H9 (cell line): ENCODE results near the gene PEX5. TPM values are rescaled to one million over a fixed set of nuclear protein-coding genes. Genes with fewer than 3 reads are reported as not detected.

Source experiments
- DNase-seq: peaks from one replicate; pipeline ENCODE4 v3.0.0-alpha.2; 2017
- H2AFZ ChIP-seq: one replicate; pipeline ENCODE4 v1.6.1; 2013; ENCODE audit warnings: mild to moderate bottlenecking, low read length, control low read depth, moderate library complexity
- H2AK5ac ChIP-seq: 2 replicates; pipeline ENCODE4 v1.6.1; 2013; ENCODE audit warnings: low read length, control low read depth, mixed read lengths; ENCODE audit not compliant: insufficient read length
- H2BK120ac ChIP-seq: one replicate; pipeline ENCODE4 v1.6.1; 2013; ENCODE audit warnings: low read depth, mild to moderate bottlenecking, low read length, control low read depth, inconsistent platforms; ENCODE audit not compliant: poor library complexity, severe bottlenecking
- H2BK12ac ChIP-seq: 2 replicates; pipeline ENCODE4 v1.6.1; 2013; ENCODE audit warnings: low read length, control low read depth, mixed read lengths, low read depth; ENCODE audit not compliant: insufficient read length
- H2BK15ac ChIP-seq: 2 replicates; pipeline ENCODE4 v1.6.1; 2013; ENCODE audit warnings: low read depth, low read length, control low read depth
- H2BK20ac ChIP-seq: one replicate; pipeline ENCODE4 v1.6.1; 2013; ENCODE audit warnings: low read depth, mild to moderate bottlenecking, low read length, control low read depth, inconsistent platforms; ENCODE audit not compliant: poor library complexity, severe bottlenecking
- H2BK5ac ChIP-seq: 2 replicates; pipeline ENCODE4 v1.6.1; 2013; ENCODE audit warnings: low read length, control low read depth, mixed read lengths; ENCODE audit not compliant: insufficient read length
- H3K14ac ChIP-seq: 2 replicates; pipeline ENCODE4 v1.6.1; 2013; ENCODE audit warnings: low read length, control low read depth; ENCODE audit not compliant: insufficient read depth
- H3K18ac ChIP-seq: 2 replicates; pipeline ENCODE4 v1.6.1; 2013; ENCODE audit warnings: low read depth, mild to moderate bottlenecking, mixed read lengths, low read length, control low read depth; ENCODE audit not compliant: insufficient read length
- H3K23ac ChIP-seq: 2 replicates; pipeline ENCODE4 v1.6.1; 2013; ENCODE audit warnings: low read length, control low read depth, mixed read lengths, low read depth; ENCODE audit not compliant: insufficient read length
- H3K23me2 ChIP-seq: 2 replicates; pipeline ENCODE4 v1.6.1; 2013; ENCODE audit warnings: low read depth, mild to moderate bottlenecking, mixed read lengths, low read length, control low read depth; ENCODE audit not compliant: insufficient read length, poor library complexity, severe bottlenecking
- H3K27ac ChIP-seq: 2 replicates; pipeline ENCODE4 v1.5.1; 2013; ENCODE audit warnings: low read length, control low read depth, mixed read lengths, low read depth; ENCODE audit not compliant: insufficient read length
- H3K27me3 ChIP-seq: 2 replicates; pipeline ENCODE4 v1.6.1; 2013; ENCODE audit warnings: low read length, control low read depth, inconsistent platforms; ENCODE audit not compliant: insufficient read depth
- H3K4ac ChIP-seq: 2 replicates; pipeline ENCODE4 v1.6.1; 2013; ENCODE audit warnings: low read depth, mild to moderate bottlenecking, control low read depth, inconsistent platforms, low read length, moderate library complexity
- H3K4me1 ChIP-seq: 2 replicates; pipeline ENCODE4 v1.6.1; 2013; ENCODE audit warnings: low read length, control low read depth, inconsistent platforms; ENCODE audit not compliant: insufficient read depth
- H3K4me2 ChIP-seq: 2 replicates; pipeline ENCODE4 v1.6.1; 2013; ENCODE audit warnings: low read length, control low read depth, mixed read lengths; ENCODE audit not compliant: insufficient read length, insufficient read depth
- H3K56ac ChIP-seq: 2 replicates; pipeline ENCODE4 v1.6.1; 2013; ENCODE audit warnings: low read depth, mild to moderate bottlenecking, mixed read lengths, low read length, control low read depth; ENCODE audit not compliant: insufficient read length
- H3K79me1 ChIP-seq: 2 replicates; pipeline ENCODE4 v1.6.1; 2013; ENCODE audit warnings: low read depth, mild to moderate bottlenecking, moderate library complexity, low read length, control low read depth, inconsistent platforms; ENCODE audit not compliant: insufficient read depth, poor library complexity, severe bottlenecking
- H3K79me2 ChIP-seq: 2 replicates; pipeline ENCODE4 v1.6.1; 2013; ENCODE audit warnings: low read length, control low read depth, inconsistent platforms; ENCODE audit not compliant: insufficient read depth
- H3K9ac ChIP-seq: 2 replicates; pipeline ENCODE4 v1.6.1; 2013; ENCODE audit warnings: low read length, control low read depth, mixed read lengths; ENCODE audit not compliant: insufficient read length; ENCODE audit errors: extremely low read depth
- H3K9me3 ChIP-seq: one replicate; pipeline ENCODE4 v1.6.1; 2013; ENCODE audit warnings: low read depth, low read length, inconsistent platforms; ENCODE audit not compliant: control insufficient read depth
- H3T11ph ChIP-seq: one replicate; pipeline ENCODE4 v1.6.1; 2013; ENCODE audit warnings: mild to moderate bottlenecking, low read length, control low read depth, inconsistent platforms
- H4K20me1 ChIP-seq: one replicate; pipeline ENCODE4 v1.6.1; 2013; ENCODE audit not compliant: control insufficient read depth, insufficient read length, insufficient read depth
- H4K5ac ChIP-seq: 2 replicates; pipeline ENCODE4 v1.6.1; 2013; ENCODE audit warnings: low read depth, mild to moderate bottlenecking, mixed read lengths, low read length, control low read depth; ENCODE audit not compliant: insufficient read length
- H4K8ac ChIP-seq: replicated peaks from 2 replicates; pipeline ENCODE4 v1.6.1; 2013; ENCODE audit warnings: low read length, control low read depth, mixed read lengths, low read depth; ENCODE audit not compliant: insufficient read length
- H4K91ac ChIP-seq: 2 replicates; pipeline ENCODE4 v1.6.1; 2013; ENCODE audit warnings: low read depth, mild to moderate bottlenecking, moderate library complexity, mixed read lengths, low read length, control low read depth; ENCODE audit not compliant: insufficient read length
- H3K27ac Mint-ChIP-seq, 3 experiments: 2 replicates in 2 of 3; 3 replicates in 1 of 3; pipeline ENCODE4 v1.8.0; 2020 to 2021; ENCODE audit warnings: mixed read lengths in 3 of 3, mild to moderate bottlenecking in 1 of 3, moderate library complexity in 1 of 3
- H3K27me3 Mint-ChIP-seq: 2 replicates; pipeline ENCODE4 v1.8.0; 2021; ENCODE audit warnings: low read depth, mild to moderate bottlenecking, moderate library complexity, mixed read lengths
- H3K36me3 Mint-ChIP-seq, 3 experiments: 2 replicates in 2 of 3; 3 replicates in 1 of 3; pipeline ENCODE4 v1.8.0; 2020 to 2021; ENCODE audit warnings: low read depth in 3 of 3, mixed read lengths in 3 of 3; ENCODE audit not compliant: insufficient read depth in 1 of 3
- H3K4me1 Mint-ChIP-seq, 2 experiments: 2 replicates each; pipeline ENCODE4 v1.8.0; 2020; ENCODE audit warnings: mixed read lengths in 2 of 2
- H3K4me3 Mint-ChIP-seq, 2 experiments: 2 replicates in 1 of 2; 3 replicates in 1 of 2; pipeline ENCODE4 v1.8.0; 2020 to 2021; ENCODE audit warnings: mild to moderate bottlenecking in 2 of 2, mixed read lengths in 2 of 2, moderate library complexity in 1 of 2
- H3K9me3 Mint-ChIP-seq, 2 experiments: 2 replicates in 1 of 2; 3 replicates in 1 of 2; pipeline ENCODE4 v1.8.0; 2020; ENCODE audit warnings: mild to moderate bottlenecking in 2 of 2, mixed read lengths in 2 of 2, moderate library complexity in 1 of 2
- CTCF ChIP-seq: fragments of 200-600 bp; sonication (generic); conservative IDR thresholded peaks from 3 replicates; pipeline ENCODE4 v1.8.0; 2021; ENCODE audit warnings: antibody characterized with exemption, mild to moderate bottlenecking
- WGBS: extraction: QIAGEN DNeasy Blood & Tissue Kit; methylation state at CpG from one replicate; pipeline ENCODE4 v1.1.7; 2013; ENCODE audit warnings: missing lambda C conversion rate, low lambda C conversion rate, mixed read lengths; ENCODE audit not compliant: insufficient read length; ENCODE audit errors: extremely low coverage; 5-methylcytosine and 5-hydroxymethylcytosine counted together
- total RNA-seq: library from RNA; stranded (reverse); gene quantifications from 2 replicates; pipeline ENCODE4 v1.2.1, GENCODE V29; 2021

The PEX5 gene
- total RNA-seq, 1 experiment from 2014 or later, result 40.5 TPM

DNA sequence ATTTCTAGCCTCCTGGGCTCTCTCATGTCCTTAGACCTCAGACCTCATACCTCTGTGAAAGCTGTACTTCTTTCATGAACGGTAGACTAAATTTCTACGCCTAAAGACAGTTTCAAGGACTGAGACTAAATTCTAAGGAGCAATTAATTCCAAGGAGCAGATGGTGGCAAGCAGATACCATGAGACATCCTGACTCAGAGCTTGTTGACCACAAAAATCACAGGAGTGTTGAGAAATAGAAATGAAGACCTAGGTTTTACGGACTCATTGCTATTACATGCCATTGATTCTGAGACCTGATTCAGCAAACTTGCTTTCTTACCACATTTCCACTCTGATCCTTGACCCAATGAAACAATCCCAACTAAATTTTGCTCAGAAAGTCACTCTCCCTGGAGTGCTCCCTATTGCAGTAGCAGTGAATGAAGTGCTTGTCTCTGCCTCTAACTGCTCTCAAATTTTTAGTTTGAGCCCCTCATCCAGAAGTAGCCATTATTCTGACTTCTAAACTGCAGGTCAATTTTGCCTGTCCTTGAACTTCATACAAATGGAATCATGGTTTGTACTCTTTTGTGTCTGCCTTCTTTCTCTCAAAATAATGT lies 52.0 kb downstream of the PEX5 start:
- H3K23me2 ChIP-seq, result no peaks in the 10 kb centered on the region
- Mint-ChIP-seq H3K4me3 (no peak overlapping the region), H3K27me3 (no peaks in the 10 kb centered on the region), H3K9me3 (peaks cover 15 to 29% of the 10 kb centered on the region in 2 experiments), H3K4me1 (peaks cover 9 to 11% of the 10 kb centered on the region in 2 experiments), H3K27ac (no peak overlapping the region), H3K36me3 (peaks cover 0 to 23% (median 2%) of the 10 kb centered on the region in 3 experiments; a peak in 5 of 7 replicates)
- no peak overlapping the region for H3K14ac ChIP-seq
- H2BK12ac ChIP-seq, result no peak overlapping the region
- H2AK5ac ChIP-seq, result no peak overlapping the region
- no peak overlapping the region for H3K4me2 ChIP-seq
- H3K56ac ChIP-seq, result no peak overlapping the region
- H3T11ph ChIP-seq, result no peak overlapping the region
- H2BK20ac ChIP-seq, result no peak overlapping the region
- DNase-seq, result no peak
- no peak overlapping the region for H3K9ac ChIP-seq
- no peak overlapping the region for H2BK120ac ChIP-seq
- H4K91ac ChIP-seq, result no peak overlapping the region
- H3K27ac ChIP-seq, result no peak overlapping the region
- H2BK15ac ChIP-seq, result no peak overlapping the region
- H3K9me3 ChIP-seq, result no peaks in the 10 kb centered on the region
- H3K18ac ChIP-seq, result no peak overlapping the region
- TF ChIP-seq CTCF, result no peak
- no peaks in the 10 kb centered on the region for H3K79me2 ChIP-seq
- no CpG with 5 or more reads among the region's 3 CpGs for WGBS
- H3K23ac ChIP-seq, result no peak overlapping the region
- no peak overlapping the region for H2AFZ ChIP-seq
- no peaks in the 10 kb centered on the region for H3K4me1 ChIP-seq
- H4K20me1 ChIP-seq, result no peaks in the 10 kb centered on the region
- H3K27me3 ChIP-seq, result no peaks in the 10 kb centered on the region
- no peak overlapping the region for H3K4ac ChIP-seq
- no peak overlapping the region for H4K5ac ChIP-seq
- no peaks in the 10 kb centered on the region for H3K79me1 ChIP-seq
- H2BK5ac ChIP-seq, result no peak overlapping the region
- no peak overlapping the region for H4K8ac ChIP-seq
